GM21360 (cell line): Measurements from ENCODE around the gene ARL15.
"Not testable (repeated sequence)": the region's sequence is repeated elsewhere in the genome, so short reads cannot be mapped to it uniquely, and the experiment has no call there.

Experiments
- ATAC-seq: cut with Tn5 transposase; IDR thresholded peaks from one replicate; pipeline ENCODE4 v1.9.1; 2021; ENCODE audit warnings: mild to moderate bottlenecking, moderate library complexity; ENCODE audit not compliant: unreplicated experiment

Gene ARL15

DNA sequence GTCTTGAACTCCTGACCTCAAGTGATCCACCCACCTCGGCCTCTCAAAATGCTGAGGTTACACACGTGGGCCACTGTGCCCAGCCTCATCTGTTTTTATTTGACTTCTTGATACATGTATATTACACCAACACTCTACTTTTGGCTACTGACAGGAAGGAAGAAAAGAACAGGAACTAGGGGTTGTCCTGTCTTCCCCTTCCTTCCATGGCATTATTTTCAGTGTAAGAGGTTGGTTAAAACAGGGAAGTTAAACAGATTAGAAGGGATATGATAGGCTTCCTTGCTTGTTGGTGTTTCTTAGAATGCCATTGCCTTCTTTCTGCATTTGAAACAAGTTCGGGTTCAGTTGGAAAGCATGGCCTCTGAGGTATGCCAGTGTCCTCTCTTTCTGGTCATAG is 437.1 kb downstream of the ARL15 start:
- ATAC-seq, result no peak

DNA sequence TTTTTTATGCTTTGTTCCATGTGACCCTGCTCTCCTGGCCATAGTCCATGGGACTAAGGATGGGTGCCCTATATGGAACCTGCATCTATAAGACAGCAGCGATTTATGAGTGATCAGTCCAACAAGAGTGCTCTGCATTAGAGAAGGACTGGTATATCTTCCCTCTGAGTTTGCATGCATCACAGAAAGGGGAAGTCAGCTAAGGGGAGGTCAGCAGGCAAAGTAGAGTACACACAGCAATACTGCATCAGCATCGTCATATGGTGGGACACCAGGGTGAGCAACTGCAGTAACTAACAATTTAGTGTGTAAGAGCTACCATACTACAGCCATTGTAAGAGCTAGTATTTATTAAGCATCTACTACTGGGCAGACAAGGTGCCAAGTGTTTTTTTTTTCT is 438.6 kb downstream of the ARL15 start:
- ATAC-seq, result no peak

DNA sequence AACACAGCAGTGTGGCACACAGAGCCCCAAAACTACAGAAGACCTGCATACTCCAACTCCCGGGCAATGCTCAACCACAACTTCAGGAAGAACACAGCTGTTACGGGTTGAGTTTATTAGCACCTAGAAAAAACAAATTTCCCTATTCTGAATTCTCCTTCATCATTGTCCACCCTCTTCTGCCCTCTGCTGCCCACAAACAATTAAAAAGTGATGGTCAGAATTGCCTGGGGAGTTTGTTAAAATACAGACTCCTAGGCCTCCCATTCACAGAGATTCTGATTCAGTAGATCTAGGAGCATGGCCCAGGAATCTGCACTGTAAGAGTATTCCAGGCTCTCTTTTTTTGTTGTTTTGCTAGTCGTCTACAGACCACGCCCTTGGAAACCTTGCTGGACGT is 439.3 kb downstream of the ARL15 start:
- ATAC-seq, result no peak

DNA sequence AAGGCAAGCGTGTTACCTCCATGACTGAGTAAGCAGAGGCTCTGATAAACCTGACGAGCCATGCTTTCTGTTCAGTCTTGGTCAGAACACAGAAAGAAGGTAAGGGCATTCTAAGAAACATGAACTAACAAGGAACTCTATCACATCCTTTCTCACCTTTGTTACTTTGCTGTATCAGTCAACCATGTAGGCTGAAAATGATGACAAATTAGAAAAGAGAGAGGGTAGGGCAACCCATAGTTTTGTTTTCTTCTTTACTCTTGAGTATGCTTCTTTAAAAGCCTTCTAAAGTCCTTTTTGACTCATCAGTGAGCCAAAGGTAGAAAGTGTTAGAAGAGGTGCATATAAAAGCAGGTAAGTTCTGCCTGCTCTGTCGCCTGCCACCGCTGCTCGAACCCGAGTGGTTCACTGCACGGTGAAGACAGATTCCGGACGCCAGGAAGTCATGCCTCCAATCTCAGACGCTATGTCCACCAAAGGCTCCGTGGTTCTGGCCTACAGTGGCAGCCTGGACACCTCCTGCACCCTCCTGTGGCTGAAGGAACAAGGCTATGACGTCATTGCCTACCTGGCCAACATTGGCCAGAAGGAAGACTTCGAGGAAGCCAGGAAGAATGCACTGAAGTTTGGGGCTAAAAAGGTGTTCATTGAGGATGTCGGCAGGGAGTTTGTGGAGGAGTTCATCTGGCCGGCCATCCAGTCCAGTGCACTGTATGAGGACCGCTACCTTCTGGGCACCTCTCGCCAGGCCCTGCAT is 451.5 kb downstream of the ARL15 start:
- ATAC-seq, result no peak

DNA sequence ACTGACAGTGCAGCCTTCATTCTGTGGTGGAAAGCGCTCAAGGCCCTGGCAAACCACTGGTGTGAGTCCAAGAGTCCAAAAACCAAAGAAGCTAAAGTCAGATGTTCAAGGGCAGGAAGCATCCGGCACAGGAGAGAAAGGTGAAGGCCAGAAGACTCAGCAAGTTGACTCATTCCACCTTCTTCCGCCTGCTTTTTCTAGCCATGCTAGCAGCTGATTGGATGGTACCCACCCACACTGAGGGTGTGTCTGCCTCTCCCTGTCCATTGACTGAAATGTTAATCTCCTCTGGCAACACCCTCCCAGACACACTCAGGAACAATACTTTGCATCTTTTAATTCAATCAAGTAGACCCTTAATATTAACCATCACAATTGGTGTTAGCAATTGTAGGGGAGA is 453.9 kb downstream of the ARL15 start:
- ATAC-seq, result no peak

DNA sequence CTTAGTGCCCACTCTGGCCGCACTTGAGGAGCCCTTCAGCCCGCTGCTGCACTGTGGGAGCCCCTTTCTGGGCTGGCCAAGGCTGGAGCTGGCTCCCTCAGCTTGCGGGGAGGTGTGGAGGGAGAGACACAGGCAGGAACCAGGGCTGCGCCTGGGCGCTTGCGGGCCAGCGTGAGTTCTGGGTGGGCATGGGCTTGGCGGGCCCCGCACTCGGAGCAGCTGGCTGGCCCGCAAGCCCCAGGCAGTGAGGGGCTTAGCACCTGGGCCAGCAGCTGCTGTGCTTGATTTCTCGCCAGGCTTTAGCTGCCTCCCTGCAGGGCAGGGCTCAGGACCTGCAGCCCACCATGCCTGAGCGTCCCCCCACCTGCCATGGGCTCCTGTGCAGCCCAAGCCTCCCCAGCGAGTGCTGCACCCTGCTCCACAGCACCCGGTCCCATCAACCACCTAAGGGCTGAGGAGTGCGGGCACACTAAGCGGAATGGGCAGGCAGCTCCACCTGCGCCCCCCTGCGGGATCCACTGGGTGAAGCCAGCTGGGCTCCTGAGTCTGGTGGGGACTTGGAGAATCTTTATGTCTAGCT is 473.4 kb downstream of the ARL15 start:
- not testable (repeated sequence) for ATAC-seq

DNA sequence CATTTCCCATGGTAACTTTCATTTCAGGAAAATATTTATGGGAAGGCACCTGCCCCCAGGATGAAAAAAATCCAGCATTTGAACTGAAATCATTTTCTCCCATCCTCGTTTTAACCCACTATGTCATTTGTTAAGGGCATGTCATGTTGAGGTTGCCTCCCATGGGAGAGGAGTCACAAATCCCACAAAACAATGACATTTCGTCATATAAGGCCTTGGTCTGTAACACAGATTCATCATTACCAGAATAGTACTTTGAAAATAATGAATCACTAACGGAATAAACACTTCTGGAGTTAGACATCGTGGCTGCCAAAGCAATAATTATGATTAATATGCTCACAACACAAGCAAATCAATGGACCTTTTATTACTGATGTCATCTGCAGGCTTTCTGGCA is 475.9 kb downstream of the ARL15 start:
- ATAC-seq, result no peak
